ENCODE data around the gene ARAP1.

Gene ARAP1

DNA sequence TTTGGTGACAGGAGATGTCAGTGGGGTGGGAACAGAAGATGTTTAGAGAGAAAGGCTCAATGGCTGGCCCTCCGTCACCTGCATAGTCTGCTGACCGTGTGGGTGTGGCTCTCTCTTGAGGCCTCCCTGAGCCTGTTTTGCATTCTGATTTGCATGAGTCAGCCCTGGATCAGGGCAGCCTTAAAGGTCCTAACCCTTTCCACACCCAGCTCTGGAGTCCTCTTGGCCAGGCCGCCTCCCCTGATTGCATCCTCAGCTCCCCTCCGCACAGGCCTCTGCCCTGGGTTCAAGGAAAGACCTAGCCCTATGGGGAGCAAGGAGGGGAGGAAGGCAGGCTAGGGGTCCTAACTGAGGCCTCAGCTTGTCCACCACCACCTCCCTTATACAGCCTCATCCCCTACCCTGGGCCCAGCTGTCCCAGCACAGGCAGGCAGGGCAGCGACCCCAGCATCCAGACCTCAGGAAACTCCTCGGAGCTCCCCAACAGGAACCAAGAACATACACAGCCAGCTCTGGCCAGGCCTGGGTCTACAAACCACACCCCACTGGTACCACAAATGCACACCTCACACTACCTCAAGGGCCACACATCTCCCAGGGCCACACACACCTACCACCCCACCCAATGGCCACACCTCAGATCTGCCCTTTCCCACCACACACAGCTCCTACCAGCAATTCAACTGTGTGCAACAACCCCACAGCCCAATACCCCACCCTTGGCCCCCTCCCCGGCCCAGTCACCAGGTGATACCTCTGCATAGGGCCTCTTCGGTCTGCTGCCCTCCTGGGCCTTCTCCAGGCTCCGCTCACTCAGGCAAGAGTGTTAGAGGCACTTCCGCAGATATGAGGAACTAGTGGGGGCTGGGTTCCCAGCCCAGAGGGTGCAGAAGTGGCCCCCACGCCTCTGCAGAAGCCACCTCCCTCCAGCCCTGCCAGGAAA is 13.7 kb downstream of the ARAP1 start:
- peaks cover 59% of the 10 kb centered on the region for H3K4me1 Mint-ChIP-seq
- TF ChIP-seq, protein P1, sequence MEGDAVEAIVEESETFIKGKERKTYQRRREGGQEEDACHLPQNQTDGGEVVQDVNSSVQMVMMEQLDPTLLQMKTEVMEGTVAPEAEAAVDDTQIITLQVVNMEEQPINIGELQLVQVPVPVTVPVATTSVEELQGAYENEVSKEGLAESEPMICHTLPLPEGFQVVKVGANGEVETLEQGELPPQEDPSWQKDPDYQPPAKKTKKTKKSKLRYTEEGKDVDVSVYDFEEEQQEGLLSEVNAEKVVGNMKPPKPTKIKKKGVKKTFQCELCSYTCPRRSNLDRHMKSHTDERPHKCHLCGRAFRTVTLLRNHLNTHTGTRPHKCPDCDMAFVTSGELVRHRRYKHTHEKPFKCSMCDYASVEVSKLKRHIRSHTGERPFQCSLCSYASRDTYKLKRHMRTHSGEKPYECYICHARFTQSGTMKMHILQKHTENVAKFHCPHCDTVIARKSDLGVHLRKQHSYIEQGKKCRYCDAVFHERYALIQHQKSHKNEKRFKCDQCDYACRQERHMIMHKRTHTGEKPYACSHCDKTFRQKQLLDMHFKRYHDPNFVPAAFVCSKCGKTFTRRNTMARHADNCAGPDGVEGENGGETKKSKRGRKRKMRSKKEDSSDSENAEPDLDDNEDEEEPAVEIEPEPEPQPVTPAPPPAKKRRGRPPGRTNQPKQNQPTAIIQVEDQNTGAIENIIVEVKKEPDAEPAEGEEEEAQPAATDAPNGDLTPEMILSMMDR (IDR thresholded peaks at IDR 0.05): no peak
- H3K9me3 Mint-ChIP-seq: no peaks in the 10 kb centered on the region
- peak overlapping the region; percentile 38 for H3K4me3 Mint-ChIP-seq
- no peaks in the 10 kb centered on the region for H3K36me3 Mint-ChIP-seq (ENCODE audit: low read depth)
- no peaks in the 10 kb centered on the region for H3K27me3 Mint-ChIP-seq (ENCODE audit: low read depth, poor library complexity)
- DNase-seq: no peak
- H3K27ac Mint-ChIP-seq: peak overlapping the region; percentile 88

DNA sequence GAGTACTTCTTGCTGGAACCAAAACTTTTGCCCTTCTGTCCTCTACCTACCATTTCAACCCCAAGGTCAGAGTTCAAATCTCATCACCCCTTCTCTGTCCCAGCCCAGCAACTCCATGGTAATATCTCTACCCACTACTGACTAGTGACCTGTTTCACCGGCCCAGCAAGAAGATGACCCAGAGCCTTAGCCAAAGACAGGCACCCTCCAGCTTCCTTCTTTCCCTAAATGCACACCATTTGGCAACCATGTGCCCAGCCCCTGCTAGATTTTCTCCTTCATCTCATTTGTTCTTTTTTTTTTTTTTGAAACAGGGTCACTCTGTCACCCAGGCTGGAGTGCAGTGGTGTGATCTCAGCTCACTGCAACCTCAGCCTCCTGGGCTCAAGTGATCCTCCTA is 14.9 kb downstream of the ARAP1 start:
- DNase-seq: no peak
- H3K9me3 Mint-ChIP-seq: no peaks in the 10 kb centered on the region
- peak overlapping the region; percentile 10 for H3K27ac Mint-ChIP-seq
- TF ChIP-seq, protein P1 (IDR thresholded peaks at IDR 0.05): no peak
- H3K4me1 Mint-ChIP-seq: peaks cover 47% of the 10 kb centered on the region
- H3K36me3 Mint-ChIP-seq (ENCODE audit: low read depth): no peaks in the 10 kb centered on the region
- peaks cover 4% of the 10 kb centered on the region for H3K27me3 Mint-ChIP-seq (ENCODE audit: low read depth, poor library complexity)
- no peak overlapping the region for H3K4me3 Mint-ChIP-seq

GRCh38 chr11:72736452-72737069 is 15.6 kb downstream of the ARAP1 start:
- Mint-ChIP-seq H3K27ac (peak overlapping the region; percentile 81), H3K4me3 (no peak overlapping the region), H3K36me3 (ENCODE audit: low read depth) (peaks cover 2% of the 10 kb centered on the region), H3K4me1 (peaks cover 40% of the 10 kb centered on the region), H3K27me3 (ENCODE audit: low read depth, poor library complexity) (peaks cover 4% of the 10 kb centered on the region), H3K9me3 (no peaks in the 10 kb centered on the region)
- TF ChIP-seq, protein P1 (IDR thresholded peaks at IDR 0.05): no peak
- no peak for DNase-seq

GRCh38 chr11:72735495-72736027 is 16.6 kb downstream of the ARAP1 start:
- no peaks in the 10 kb centered on the region for H3K9me3 Mint-ChIP-seq
- peaks cover 12% of the 10 kb centered on the region for H3K36me3 Mint-ChIP-seq (ENCODE audit: low read depth)
- TF ChIP-seq, protein P1 (IDR thresholded peaks at IDR 0.05): no peak
- H3K4me3 Mint-ChIP-seq: no peak overlapping the region
- peaks cover 4% of the 10 kb centered on the region for H3K27me3 Mint-ChIP-seq (ENCODE audit: low read depth, poor library complexity)
- H3K27ac Mint-ChIP-seq: peak overlapping the region; percentile 75
- no peak for DNase-seq
- peaks cover 30% of the 10 kb centered on the region for H3K4me1 Mint-ChIP-seq

GRCh38 chr11:72732329-72732728 is 19.9 kb downstream of the ARAP1 start:
- Mint-ChIP-seq H3K9me3 (no peaks in the 10 kb centered on the region), H3K4me1 (peaks cover 19% of the 10 kb centered on the region), H3K36me3 (ENCODE audit: low read depth) (peaks cover 25% of the 10 kb centered on the region), H3K27me3 (ENCODE audit: low read depth, poor library complexity) (peaks cover 7% of the 10 kb centered on the region), H3K4me3 (no peak overlapping the region), H3K27ac (peak overlapping the region; percentile 25)
- TF ChIP-seq, protein P1 (IDR thresholded peaks at IDR 0.05): no peak
- DNase-seq: no peak

Data from nephron progenitor cell (in vitro differentiated cells).